Measurements from ENCODE around the gene AGPAT2. TPM values are rescaled to one million over a fixed set of nuclear protein-coding genes. Genes with fewer than 3 reads are reported as not detected.

AGPAT2 gene
- total and polyA plus RNA-seq, 2 of the 4 experiments (the other 2 are of a cell fraction): 16.1 to 39.5 TPM

DNA sequence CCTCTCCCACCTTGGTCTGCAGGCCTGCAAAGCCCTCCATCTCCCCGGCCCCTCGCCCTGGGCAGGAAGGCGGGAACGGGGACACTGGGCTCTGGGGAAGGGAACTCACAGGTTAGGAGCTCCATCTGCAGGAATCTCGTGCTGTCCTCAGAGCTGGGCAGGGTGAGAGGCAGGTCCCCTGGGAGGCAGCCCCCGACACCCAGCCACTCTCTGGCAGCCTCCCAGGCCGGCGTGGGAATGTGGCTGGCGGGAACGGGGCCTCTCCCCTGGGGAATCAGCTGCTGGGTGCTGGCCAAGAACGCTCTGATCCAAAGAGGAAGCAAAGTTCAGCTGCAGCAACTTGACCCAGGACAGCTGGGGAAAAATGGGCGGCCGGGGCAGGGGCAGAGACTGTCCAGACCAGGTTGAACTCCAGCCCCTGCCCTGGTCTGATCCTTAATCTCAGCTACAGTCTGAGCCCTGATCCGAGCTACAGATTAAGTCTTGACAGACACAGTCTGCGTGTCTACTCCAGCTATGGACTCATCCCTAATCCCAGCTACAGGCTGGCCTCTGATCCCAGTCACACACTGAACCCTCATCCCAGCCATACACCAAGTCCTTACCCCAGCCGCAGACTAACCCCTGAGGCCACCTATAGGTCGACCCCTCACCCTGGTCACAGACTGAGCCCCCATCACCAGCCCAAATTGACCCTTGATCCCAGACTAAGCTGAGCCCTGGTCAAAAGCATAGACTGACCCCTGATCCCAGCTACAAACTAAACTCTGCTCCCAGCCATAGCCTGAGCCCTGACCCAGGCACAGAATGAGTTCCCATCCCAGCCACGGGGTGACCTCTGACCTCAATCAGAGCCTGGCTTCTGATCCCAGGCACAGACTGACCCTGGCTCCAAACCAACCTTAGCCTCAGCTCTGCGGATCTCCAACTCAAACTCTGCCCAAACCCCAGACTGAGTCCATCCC is 61.9 kb downstream of the AGPAT2 start:
- Histone ChIP-seq H3K9me1 (ENCODE audit: insufficient read depth, low read length) (no peaks in the 10 kb centered on the region), H4K8ac (ENCODE audit: low read depth in 2 of 2, low read length in 2 of 2) (no peak overlapping the region), H3K79me1 (ENCODE audit: low read depth in 1 of 2, low read length in 2 of 2) (no peaks in the 10 kb centered on the region), H2AFZ (replicated peaks; ENCODE audit: low read length, poor library complexity) (peak overlapping the region; percentile 63), H3K9me3 (ENCODE audit: control insufficient read depth, insufficient read depth, low read length) (no peaks in the 10 kb centered on the region), H2BK5ac (ENCODE audit: low read depth, low read length, poor library complexity, severe bottlenecking) (no peak overlapping the region), H3K27ac (ENCODE audit: insufficient read depth, low read length) (no peak overlapping the region), H2AK9ac (replicated peaks; ENCODE audit: low read depth, low read length, poor library complexity) (peak overlapping the region; percentile 77), H3K23ac (ENCODE audit: low read depth, low read length) (no peak overlapping the region), H3K56ac (ENCODE audit: extremely low read depth, insufficient read depth, low read length) (no peak overlapping the region), H3K4me1 (ENCODE audit: control insufficient read depth, insufficient read depth, low read length) (peaks cover 7% of the 10 kb centered on the region; the same call in 1 of the 2 replicates), H3K18ac (ENCODE audit: low read depth, low read length) (no peak overlapping the region), H3K4ac (ENCODE audit: low read depth, low read length) (0 out of 2 replicates have a peak overlapping the region, but pooled peaks have one; percentile 16), H3K9ac (ENCODE audit: low read depth, low read length) (no peak overlapping the region), H2BK15ac (ENCODE audit: low read depth, low read length) (no peak overlapping the region), H3K4me3 (ENCODE audit: insufficient read depth, low read depth, low read length) (no peak overlapping the region), H4K91ac (ENCODE audit: insufficient read depth, low read depth, low read length) (no peak overlapping the region), H3K4me2 (ENCODE audit: low read depth, low read length) (no peak overlapping the region), H3K36me3 (ENCODE audit: control insufficient read depth, insufficient read depth, low read length) (no peaks in the 10 kb centered on the region), H3K14ac (replicated peaks; ENCODE audit: low read depth, low read length) (no peak overlapping the region), H2AK5ac (ENCODE audit: low read depth, low read length) (no peak overlapping the region), H2BK120ac (ENCODE audit: low read depth, low read length) (no peak overlapping the region), H4K20me1 (ENCODE audit: insufficient read depth, low read length) (no peaks in the 10 kb centered on the region), H3K27me3 (ENCODE audit: control insufficient read depth, insufficient read depth, low read length) (no peaks in the 10 kb centered on the region; the same call in 1 of the 2 replicates), H4K5ac (ENCODE audit: low read depth, low read length) (no peak overlapping the region), H2BK20ac (ENCODE audit: low read depth, low read length) (no peak overlapping the region)
- ChIA-PET CTCF (interaction anchor here (0.7 to 2.2 kb wide), 10 partner anchors 9 to 145 kb away, joined by 3 to 16 read pairs (median 3); partner anchors contain the start of gene NOTCH1), POLR2A (ENCODE audit: unreplicated experiment) (interaction anchor here (0.6 kb wide), 2 partner anchors 67 to 135 kb away, joined by 3 to 4 read pairs; no protein-coding TSS in a partner anchor)
- in situ Hi-C loops (cut with MboI; ENCODE audit: low sequenced_read_pairs) (no loop called here), intact Hi-C loops (cut with micrococcal nuclease) (loop anchor here (1.0 to 2.0 kb wide), 2 partner anchors 81 to 137 kb away; no protein-coding TSS in a partner anchor), dilution Hi-C loops (cut with HindIII; ENCODE audit: low sequenced_read_pairs, unreplicated experiment) (no loop called here)
- TF ChIP-seq CTCF (conservative IDR thresholded peaks at IDR 0.05; ENCODE audit: low read depth, low read length): peak; percentile 59
- peak; percentile 75 for TF ChIP-seq RAD21 (IDR thresholded peaks at IDR 0.05; ENCODE audit: low read length)
- no peak for TF ChIP-seq NFE2L2 (IDR thresholded peaks at IDR 0.05; ENCODE audit: low read depth, low read length)
- TF ChIP-seq MAFK (IDR thresholded peaks at IDR 0.05; ENCODE audit: low read depth, low read length): no peak
- TF ChIP-seq SMC3 (IDR thresholded peaks at IDR 0.05; ENCODE audit: low read depth, low read length): peak; percentile 64
- TF ChIP-seq, protein P1, sequence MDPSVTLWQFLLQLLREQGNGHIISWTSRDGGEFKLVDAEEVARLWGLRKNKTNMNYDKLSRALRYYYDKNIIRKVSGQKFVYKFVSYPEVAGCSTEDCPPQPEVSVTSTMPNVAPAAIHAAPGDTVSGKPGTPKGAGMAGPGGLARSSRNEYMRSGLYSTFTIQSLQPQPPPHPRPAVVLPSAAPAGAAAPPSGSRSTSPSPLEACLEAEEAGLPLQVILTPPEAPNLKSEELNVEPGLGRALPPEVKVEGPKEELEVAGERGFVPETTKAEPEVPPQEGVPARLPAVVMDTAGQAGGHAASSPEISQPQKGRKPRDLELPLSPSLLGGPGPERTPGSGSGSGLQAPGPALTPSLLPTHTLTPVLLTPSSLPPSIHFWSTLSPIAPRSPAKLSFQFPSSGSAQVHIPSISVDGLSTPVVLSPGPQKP (IDR thresholded peaks at IDR 0.05; ENCODE audit: borderline replicate concordance, low read depth, low read length): no peak
- no peak for TF ChIP-seq FOS (IDR thresholded peaks at IDR 0.05; ENCODE audit: low read depth, low read length)
- ATAC-seq (ENCODE audit: low read depth) (peak; percentile 73), DNase-seq (peak; percentile 31)
- 28% methylated on average over 18 of the region's 19 CpGs; no CpG with 5 or more reads in 1 of the 2 experiments for WGBS, 2 experiments (ENCODE audit: extremely low coverage in 2 of 2, insufficient read length in 1 of 2)
- BruUV-seq (replicated peaks): no TSS peak

Measured in IMR-90 (cell line).